Mononuclear cell (primary cell): ENCODE measurements around the gene RRBP1. TPM values are rescaled to one million over a fixed set of nuclear protein-coding genes. Genes with fewer than 3 reads are reported as not detected.

Experiments used
- H3K27me3 ChIP-seq: 2 replicates; pipeline ENCODE4 v1.6.0; 2011; ENCODE audit warnings: low read length, control low read depth; ENCODE audit not compliant: insufficient read depth
- H3K4me1 ChIP-seq: 2 replicates; pipeline ENCODE4 v1.5.1; 2011; ENCODE audit warnings: mild to moderate bottlenecking, low read length, control low read depth; ENCODE audit not compliant: insufficient read depth
- H3K4me3 ChIP-seq: 2 replicates; pipeline ENCODE4 v1.5.1; 2011; ENCODE audit warnings: mild to moderate bottlenecking, low read length, moderate library complexity
- H3K9me3 ChIP-seq: 2 replicates; pipeline ENCODE4 v1.5.1; 2011; ENCODE audit warnings: low read depth, mild to moderate bottlenecking, control low read depth, low read length
- total RNA-seq: library from RNA; depleted of rRNA; stranded (reverse); fragments of >200 nt; gene quantifications from one replicate; pipeline ENCODE4 v1.2.3, GENCODE V29; 2012

RRBP1 gene
- total RNA-seq, 1 donor, result 16.4 TPM

- Histone ChIP-seq H3K9me3 (no peaks in the 10 kb centered on the region), H3K4me1 (no peaks in the 10 kb centered on the region), H3K27me3 (no peaks in the 10 kb centered on the region), H3K4me3 (no peak overlapping the region)
Observed at GRCh38 chr20:17634661-17635331, 47.2 kb downstream of the RRBP1 start.

- H3K27me3 ChIP-seq, result no peaks in the 10 kb centered on the region
- H3K4me1 ChIP-seq, result no peaks in the 10 kb centered on the region
- H3K4me3 ChIP-seq, result no peak overlapping the region
- no peaks in the 10 kb centered on the region for H3K9me3 ChIP-seq
Observed at GRCh38 chr20:17633850-17634500, 48.1 kb downstream of the RRBP1 start.

GRCh38 chr20:17633221-17633849 is 48.7 kb downstream of the RRBP1 start:
- no peaks in the 10 kb centered on the region for H3K27me3 ChIP-seq
- H3K4me1 ChIP-seq, result no peaks in the 10 kb centered on the region
- no peak overlapping the region for H3K4me3 ChIP-seq
- no peaks in the 10 kb centered on the region for H3K9me3 ChIP-seq

GRCh38 chr20:17631576-17632319 is 50.3 kb downstream of the RRBP1 start:
- H3K9me3 ChIP-seq, result no peaks in the 10 kb centered on the region
- no peak overlapping the region for H3K4me3 ChIP-seq
- H3K27me3 ChIP-seq, result no peaks in the 10 kb centered on the region
- no peaks in the 10 kb centered on the region for H3K4me1 ChIP-seq

- no peaks in the 10 kb centered on the region for H3K27me3 ChIP-seq
- H3K9me3 ChIP-seq, result no peaks in the 10 kb centered on the region
- H3K4me1 ChIP-seq, result no peaks in the 10 kb centered on the region
- no peak overlapping the region for H3K4me3 ChIP-seq
Observed at GRCh38 chr20:17630806-17631195, 51.2 kb downstream of the RRBP1 start.

- H3K9me3 ChIP-seq, result no peaks in the 10 kb centered on the region
- H3K4me3 ChIP-seq, result no peak overlapping the region
- no peaks in the 10 kb centered on the region for H3K27me3 ChIP-seq
- H3K4me1 ChIP-seq, result no peaks in the 10 kb centered on the region
Observed at GRCh38 chr20:17630151-17630805, 51.8 kb downstream of the RRBP1 start.

- Histone ChIP-seq H3K9me3 (no peaks in the 10 kb centered on the region), H3K4me1 (no peaks in the 10 kb centered on the region), H3K27me3 (no peaks in the 10 kb centered on the region), H3K4me3 (no peak overlapping the region)
Observed at GRCh38 chr20:17629678-17630089, 52.4 kb downstream of the RRBP1 start.

- no peak overlapping the region for H3K4me3 ChIP-seq
- H3K4me1 ChIP-seq, result no peaks in the 10 kb centered on the region
- no peaks in the 10 kb centered on the region for H3K27me3 ChIP-seq
- no peaks in the 10 kb centered on the region for H3K9me3 ChIP-seq
Observed at GRCh38 chr20:17629025-17629424, 53.0 kb downstream of the RRBP1 start.

- Histone ChIP-seq H3K4me1 (no peaks in the 10 kb centered on the region), H3K4me3 (no peak overlapping the region), H3K27me3 (no peaks in the 10 kb centered on the region), H3K9me3 (no peaks in the 10 kb centered on the region)
Observed at GRCh38 chr20:17628101-17628841, 53.8 kb downstream of the RRBP1 start.

GRCh38 chr20:17627101-17627955 is 54.7 kb downstream of the RRBP1 start:
- Histone ChIP-seq H3K9me3 (no peaks in the 10 kb centered on the region), H3K27me3 (no peaks in the 10 kb centered on the region), H3K4me1 (no peaks in the 10 kb centered on the region), H3K4me3 (no peak overlapping the region)

- Histone ChIP-seq H3K9me3 (no peaks in the 10 kb centered on the region), H3K4me3 (no peak overlapping the region), H3K4me1 (no peaks in the 10 kb centered on the region), H3K27me3 (no peaks in the 10 kb centered on the region)
Observed at GRCh38 chr20:17626217-17627007, 55.6 kb downstream of the RRBP1 start.

- Histone ChIP-seq H3K4me1 (no peaks in the 10 kb centered on the region), H3K9me3 (no peaks in the 10 kb centered on the region), H3K4me3 (no peak overlapping the region), H3K27me3 (no peaks in the 10 kb centered on the region)
Observed at GRCh38 chr20:17625246-17626051, 56.6 kb downstream of the RRBP1 start.
